HG03066 (cell line): ENCODE data around the gene PDGFA.

Experiments used
- ATAC-seq: cut with Tn5 transposase; IDR thresholded peaks from one replicate; pipeline ENCODE4 v1.9.1; 2021; ENCODE audit warnings: low read depth; ENCODE audit not compliant: unreplicated experiment

PDGFA gene

DNA sequence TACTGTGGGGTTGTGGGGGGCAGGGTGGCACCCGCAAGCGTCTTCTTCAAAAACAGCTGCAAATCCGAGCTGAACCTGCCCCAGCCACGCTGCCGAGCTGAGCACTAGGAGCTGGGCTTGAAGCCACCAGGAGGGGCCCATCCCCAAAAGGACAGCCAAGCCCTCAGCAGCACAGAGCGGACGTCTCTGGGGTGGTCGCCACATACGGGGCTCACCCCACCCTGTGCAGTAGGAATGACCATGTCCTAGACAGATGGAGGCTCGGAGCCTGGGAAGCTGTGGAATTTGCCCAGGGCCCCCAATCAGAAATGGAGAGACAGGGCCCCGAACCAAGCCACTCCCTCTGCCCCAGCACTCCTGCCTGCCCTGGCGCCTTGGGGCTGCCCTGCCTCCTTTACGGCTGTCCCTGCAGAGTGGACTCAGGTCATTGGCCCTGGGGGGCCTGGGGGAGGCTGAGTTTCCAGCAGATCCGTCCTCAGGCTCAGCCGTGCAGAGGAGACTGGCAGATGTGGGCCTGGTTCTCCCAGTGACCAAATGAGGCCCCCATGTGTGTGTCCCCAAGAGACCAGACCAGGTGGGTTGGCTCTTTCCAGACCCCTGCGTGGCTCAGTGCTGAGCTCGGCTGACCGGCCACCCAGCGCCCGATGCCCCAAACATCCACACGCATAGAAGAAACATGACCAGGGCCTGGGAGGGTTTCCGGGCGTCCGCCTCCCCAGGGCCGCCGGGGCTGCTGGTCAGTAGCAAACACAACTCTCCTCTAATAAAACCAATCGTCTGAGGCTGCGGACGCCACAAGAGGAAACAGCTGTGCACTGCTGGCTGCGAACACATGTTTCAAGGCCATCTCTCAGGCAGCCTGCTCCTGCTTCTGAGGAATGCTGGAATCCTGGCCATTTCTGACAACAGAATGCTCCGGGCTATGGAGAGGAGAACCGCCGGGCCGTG lies 54.9 kb downstream of the PDGFA start:
- no peak for ATAC-seq

GRCh38 chr7:463817-464453 lies 55.7 kb downstream of the PDGFA start:
- ATAC-seq, result no peak

- ATAC-seq, result no peak
Observed at GRCh38 chr7:463362-463781, 56.3 kb downstream of the PDGFA start.

DNA sequence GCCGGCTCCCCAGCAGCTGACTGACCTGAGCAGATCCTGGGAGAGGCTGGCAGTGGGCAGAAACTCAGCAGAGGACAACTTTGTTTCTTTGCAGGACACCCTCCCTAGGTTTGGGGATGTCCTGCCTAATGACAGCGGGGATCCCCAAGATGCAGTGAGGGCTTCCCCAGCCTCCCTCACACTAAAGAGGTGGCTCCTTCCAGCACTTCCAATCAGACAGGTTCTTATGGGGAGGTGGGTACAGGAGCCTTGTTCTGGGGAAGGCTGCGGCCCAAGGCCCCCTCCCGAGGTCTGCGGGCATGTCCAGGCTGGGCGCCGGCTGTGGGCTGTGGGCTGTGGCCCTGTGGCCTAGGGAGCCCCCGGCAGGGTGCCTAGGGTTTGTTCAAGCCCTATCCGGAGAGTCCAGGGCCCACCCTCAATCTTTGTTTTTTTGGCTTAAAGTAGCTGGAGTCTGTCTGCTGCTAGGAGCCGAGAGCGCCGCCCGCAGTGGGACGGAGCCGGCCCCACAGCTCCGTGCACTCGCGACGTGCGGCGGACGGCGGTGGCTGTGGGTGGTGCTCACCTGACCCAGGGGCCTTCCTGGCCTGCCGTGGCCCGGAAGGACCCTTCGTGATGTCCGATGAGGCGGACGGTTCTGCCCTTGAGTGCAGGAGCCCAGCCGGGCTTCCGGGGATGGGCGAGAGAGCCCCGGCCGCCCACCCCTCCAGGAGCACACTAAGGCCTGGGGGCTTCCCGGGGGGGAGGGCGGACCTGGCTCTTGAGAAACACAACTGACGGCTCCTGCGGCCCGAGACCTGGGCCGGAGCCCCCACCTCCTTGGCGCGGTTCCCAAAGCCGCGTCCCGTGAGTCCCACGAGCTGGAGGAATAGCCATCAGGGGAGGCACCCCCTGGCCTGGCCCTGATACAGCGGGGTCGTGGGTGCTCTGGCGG lies 57.2 kb downstream of the PDGFA start:
- no peak for ATAC-seq

DNA sequence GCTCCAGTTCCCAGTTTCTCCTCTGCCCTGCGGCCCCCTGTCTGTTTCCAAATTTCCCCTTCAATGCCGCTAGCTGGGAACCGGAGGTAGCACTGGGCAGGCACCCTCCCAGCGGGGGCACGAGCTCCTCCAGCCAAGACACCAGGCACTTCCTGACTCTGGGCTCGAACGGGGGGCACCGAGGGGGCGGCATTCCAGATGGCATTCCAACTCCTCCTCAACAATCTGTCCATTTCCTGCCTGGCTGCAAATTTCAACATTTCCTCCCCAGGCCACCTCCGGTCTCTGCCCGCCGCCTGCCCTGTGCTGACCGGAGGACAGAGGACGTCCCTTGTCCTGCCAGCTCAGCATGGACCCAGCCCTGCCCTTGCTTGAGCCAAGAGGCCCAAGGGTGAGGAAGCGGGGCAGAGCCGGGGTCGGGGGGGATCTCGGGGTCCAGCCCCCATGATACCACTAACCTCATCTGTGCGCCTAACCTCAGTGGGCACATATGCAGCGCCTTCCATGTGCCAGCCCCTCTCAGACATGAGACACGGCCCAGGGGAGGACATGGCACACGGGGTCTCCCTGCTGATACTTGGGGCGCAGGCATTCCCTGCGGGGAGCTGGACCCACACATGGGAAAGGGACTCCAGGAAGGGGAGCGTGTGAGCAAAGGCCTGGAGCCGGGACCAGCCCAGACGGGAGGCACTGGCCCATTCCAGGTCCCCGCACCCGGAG lies 58.0 kb downstream of the PDGFA start:
- ATAC-seq, result no peak

DNA sequence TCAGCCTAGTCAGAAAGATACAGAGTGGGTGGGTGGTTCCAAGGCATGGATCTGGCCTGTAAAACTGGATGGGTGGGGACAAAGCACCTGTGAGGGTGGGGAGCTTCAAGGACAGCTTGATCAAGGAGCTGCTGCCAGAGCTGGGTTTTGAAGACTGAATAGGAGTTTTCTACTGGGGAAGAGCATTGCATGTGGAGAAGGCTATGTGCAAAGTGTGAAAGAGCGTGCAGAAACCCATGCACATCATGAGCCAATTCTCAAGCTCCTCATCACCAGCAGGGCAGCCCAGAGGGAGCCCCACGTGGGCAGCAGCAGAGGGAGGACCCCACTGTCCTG lies 58.6 kb downstream of the PDGFA start:
- ATAC-seq, result no peak

- ATAC-seq, result no peak
Observed at GRCh38 chr7:460374-461116, 59.1 kb downstream of the PDGFA start.

GRCh38 chr7:459584-460373 lies 59.9 kb downstream of the PDGFA start:
- no peak for ATAC-seq

GRCh38 chr7:458511-459245 lies 61.0 kb downstream of the PDGFA start:
- no peak for ATAC-seq

GRCh38 chr7:457814-458510 lies 61.7 kb downstream of the PDGFA start:
- no peak for ATAC-seq

DNA sequence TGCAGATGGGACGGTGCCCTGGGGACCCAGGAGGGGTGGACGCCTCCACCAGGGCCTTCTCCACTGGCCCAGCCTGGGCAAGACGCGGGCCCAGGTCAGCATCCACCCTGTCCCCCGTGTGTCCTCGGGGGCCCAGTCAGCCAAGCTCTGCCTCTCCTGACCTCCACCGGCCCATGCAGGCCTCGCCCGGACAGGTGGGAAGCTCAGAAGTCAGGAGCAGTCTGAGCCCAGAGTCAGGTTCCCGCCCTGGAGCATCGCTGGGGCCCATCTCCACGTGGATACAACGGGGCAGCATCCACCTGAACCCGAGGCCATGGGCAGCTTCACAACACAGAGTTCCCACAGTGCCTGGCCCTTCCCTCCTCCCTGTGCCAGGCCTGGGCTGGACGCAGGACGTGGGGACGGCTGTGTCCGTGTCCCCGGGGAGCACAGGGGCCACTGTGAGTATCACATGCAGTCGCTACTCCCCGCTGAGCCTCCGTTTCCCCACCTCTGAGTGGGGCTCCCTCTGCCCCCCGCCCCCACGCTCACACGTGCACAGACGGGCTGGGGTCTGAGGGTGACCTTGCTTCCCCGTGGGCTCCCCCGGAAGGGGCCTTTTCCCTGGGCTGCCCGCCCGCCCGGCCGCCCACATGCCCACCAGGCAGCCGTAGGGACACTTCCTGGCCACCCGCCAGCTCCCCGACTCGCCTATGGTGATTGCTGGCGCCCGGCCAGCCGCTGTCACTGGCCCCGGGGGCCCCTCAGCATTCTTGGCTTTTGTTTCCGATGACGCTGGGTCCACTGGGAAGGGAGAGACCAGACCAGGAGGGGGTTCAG lies 64.3 kb downstream of the PDGFA start:
- ATAC-seq, result no peak

DNA sequence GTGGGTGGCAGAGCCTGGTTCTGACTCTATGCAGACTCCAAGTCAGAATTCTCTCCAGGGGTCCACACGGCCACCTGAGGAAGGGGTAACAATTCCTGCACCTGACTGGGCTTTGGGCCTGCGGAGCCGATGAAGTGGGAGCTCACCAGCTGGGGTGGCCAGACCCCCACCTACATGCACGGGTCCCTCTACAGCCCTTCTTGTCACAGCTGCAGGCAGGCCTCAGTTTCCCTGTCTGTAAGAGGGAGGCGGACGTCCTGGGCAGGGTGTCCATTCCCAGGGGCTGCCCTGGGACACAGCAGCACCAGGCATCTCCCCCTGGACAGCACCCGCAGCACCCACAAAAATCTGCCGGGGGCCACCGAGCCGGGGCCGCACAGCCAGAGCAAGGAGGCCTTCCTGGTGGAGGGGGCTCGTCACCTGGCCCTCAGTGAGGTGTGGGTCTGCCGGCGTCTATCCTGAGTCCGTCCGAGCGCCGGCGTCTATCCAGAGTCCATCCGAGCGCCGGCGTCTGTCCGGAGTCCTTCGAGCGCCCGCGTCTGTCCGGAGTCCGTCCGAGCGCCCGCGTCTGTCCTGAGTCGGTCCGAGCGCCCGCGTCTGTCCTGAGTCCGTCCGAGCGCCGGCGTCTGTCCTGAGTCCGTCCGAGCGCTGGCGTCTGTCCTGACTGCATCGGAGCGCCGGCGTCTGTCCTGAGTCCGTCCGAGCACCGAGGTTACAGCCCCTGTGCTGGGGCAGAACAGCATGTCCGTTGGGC lies 65.1 kb downstream of the PDGFA start:
- no peak for ATAC-seq

DNA sequence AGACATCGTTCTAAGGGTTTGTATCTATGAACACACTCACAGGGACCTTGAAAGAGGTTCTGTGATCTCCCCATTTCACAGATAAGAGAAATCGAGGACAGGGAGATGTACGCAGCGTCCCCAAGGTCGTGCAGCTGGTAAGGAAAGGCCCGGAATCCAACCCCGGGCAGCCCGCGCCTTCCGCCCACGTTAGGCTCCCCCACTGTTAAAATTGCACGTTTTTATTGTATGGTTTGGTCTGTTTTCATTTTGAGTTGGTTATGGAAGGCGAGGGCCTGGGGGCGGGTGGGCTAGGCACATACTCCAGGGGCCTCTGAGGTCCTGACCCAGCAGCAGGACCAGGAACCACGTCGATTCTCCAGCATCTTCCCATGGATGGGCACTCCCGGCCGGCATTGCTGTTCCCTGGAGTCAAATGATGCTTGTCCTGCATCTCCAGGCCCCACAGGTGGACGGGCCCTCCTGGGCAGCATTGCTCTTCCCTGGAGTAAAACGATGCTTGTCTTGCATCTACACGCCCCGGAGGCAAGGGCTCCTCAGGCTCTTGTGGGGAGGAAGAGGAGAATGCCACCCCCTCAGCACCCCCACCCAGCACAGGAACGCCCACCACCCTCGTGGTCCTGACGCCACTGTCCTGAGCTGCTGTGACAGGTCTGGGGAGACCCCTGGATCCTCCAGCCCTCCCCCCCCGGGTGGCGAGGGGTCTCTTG lies 65.9 kb downstream of the PDGFA start:
- no peak for ATAC-seq

DNA sequence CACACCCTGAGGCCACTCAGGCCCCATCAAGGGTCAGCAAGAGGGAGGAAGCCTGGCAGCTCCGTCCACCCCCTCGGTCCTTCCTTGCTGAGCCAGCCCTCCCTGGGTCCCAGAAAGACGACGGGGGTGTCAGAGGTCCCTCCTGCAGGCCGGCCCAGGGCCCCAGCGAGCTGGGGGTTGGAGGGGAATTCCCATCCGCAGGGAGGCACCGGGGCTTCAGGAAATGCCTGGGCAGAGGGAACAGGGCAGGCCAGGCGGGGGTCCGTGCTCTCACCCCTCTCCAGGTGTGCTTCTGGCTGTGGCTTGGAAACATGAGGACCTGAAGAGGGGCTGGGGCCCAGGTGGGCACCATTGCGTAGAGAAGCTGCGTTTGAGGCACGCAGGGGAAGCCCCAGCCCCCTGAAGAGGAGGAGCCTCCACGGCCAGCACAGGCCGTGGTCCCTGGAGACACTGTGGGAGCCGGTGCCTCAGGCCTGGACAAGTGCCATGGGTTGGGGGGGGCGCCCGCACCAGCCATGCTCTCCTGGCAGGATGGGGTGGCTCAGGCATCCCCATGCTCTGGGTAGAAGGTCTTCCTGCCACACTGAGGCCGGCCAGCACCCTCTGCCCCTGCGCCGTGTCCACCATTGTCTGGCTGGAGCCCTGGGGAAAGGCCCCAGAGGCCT lies 66.7 kb downstream of the PDGFA start:
- ATAC-seq, result no peak

DNA sequence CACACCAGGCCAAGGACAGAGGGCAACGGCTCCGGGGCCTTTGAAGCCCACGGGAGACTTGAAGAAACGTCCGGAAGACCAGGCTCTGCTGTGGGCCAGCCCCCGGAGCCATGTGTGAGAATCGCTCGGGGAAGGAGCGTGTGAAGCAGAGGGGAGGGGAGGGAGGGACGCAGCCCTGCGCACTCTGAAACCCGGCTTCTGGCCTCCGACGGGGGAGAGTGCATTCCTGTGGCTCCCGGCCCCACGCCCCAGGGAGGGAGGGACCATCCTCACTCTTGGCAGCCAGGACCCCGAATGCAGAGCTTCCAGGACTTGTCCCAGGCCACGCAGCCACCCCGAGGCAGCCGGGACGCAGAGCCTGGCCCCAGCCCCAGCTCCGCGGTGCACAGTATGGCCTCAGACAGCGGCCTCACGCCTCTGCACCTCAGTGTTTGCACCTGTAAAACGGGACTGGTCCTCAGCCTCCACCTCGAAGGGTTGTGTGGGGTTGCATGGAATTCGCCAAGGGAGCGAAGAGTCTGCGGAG lies 67.4 kb downstream of the PDGFA start:
- no peak for ATAC-seq
